GM12865 (cell line): ENCODE results near the gene HOXD10.

ENCODE experiments used
- DNase-seq: peaks from one replicate; pipeline ENCODE4 v3.0.0; 2010; ENCODE audit warnings: low read depth
- H3K4me3 ChIP-seq: 2 replicates; pipeline ENCODE4 v1.5.1; 2011; ENCODE audit warnings: mild to moderate bottlenecking, low read depth, low read length, control low read depth
- CTCF ChIP-seq: IDR thresholded peaks from 2 replicates; pipeline ENCODE4 v1.5.1; 2011; ENCODE audit warnings: low read length, control low read depth, low read depth, inconsistent platforms; ENCODE audit not compliant: insufficient read depth; ENCODE audit errors: missing control alignments

The HOXD10 gene

GRCh38 chr2:176104316-176105077 is 12.1 kb upstream of the HOXD10 start:
- H3K4me3 ChIP-seq, result no peak overlapping the region
- DNase-seq, result no peak
- no peak for TF ChIP-seq CTCF

GRCh38 chr2:176105078-176105729 is 11.4 kb upstream of the HOXD10 start:
- H3K4me3 ChIP-seq, result no peak overlapping the region
- no peak for DNase-seq
- TF ChIP-seq CTCF, result no peak

GRCh38 chr2:176105730-176106580 is 10.6 kb upstream of the HOXD10 start:
- no peak for DNase-seq
- no peak for TF ChIP-seq CTCF
- no peak overlapping the region for H3K4me3 ChIP-seq

- H3K4me3 ChIP-seq, result no peak within 1 kb of the TSS
- DNase-seq, result no peak
Measured at GRCh38 chr2:176106581-176107539, 9.7 kb upstream of the HOXD10 start, which contains the start of gene HOXD11. Gene HOXD11 (plus strand): TSS chr2:176107280. CDS start chr2:176107356, 76 bp downstream.

GRCh38 chr2:176107731-176108181 is 8.8 kb upstream of the HOXD10 start:
- H3K4me3 ChIP-seq, result no peak overlapping the region
- TF ChIP-seq CTCF, result no peak
- no peak for DNase-seq

More at GRCh38 chr2:176106581-176107539, 9.7 kb upstream of the HOXD10 start, which contains the start of gene HOXD11:
- no peak for TF ChIP-seq CTCF

GRCh38 chr2:176109192-176109901 is 7.2 kb upstream of the HOXD10 start:
- TF ChIP-seq CTCF, result no peak
- H3K4me3 ChIP-seq, result no peak overlapping the region
- DNase-seq, result no peak
